Hepatocyte (in vitro differentiated cells): Measurements from ENCODE around the gene PIGB. TPM values are rescaled to one million over a fixed set of nuclear protein-coding genes. Genes with fewer than 3 reads are reported as not detected.

Experiments used
- DNase-seq: peaks from one replicate; pipeline ENCODE4 v3.0.0-alpha.2; 2016; ENCODE audit warnings: low spot score
- H2AFZ ChIP-seq: fragments of 200-600 bp; sonication (generic); 2 replicates; pipeline ENCODE4 v1.6.0; 2016; ENCODE audit warnings: antibody characterized with exemption, mild to moderate bottlenecking
- H3K27ac ChIP-seq: fragments of 200-600 bp; sonication (generic); 2 replicates; pipeline ENCODE4 v1.5.1; 2016; ENCODE audit warnings: mild to moderate bottlenecking
- H3K27me3 ChIP-seq: fragments of 200-600 bp; sonication (generic); 2 replicates; pipeline ENCODE4 v1.6.1; 2016
- H3K36me3 ChIP-seq: fragments of 200-600 bp; sonication (generic); replicated peaks from 2 replicates; pipeline ENCODE4 v1.5.1; 2016; ENCODE audit warnings: low read depth; ENCODE audit not compliant: insufficient read depth
- H3K4me1 ChIP-seq: fragments of 200-600 bp; sonication (generic); 2 replicates; pipeline ENCODE4 v1.5.1; 2016; ENCODE audit warnings: mild to moderate bottlenecking, moderate library complexity; ENCODE audit not compliant: insufficient read depth
- H3K4me2 ChIP-seq: fragments of 200-600 bp; sonication (generic); 2 replicates; pipeline ENCODE4 v1.6.0; 2016
- H3K4me3 ChIP-seq: fragments of 200-600 bp; sonication (generic); 2 replicates; pipeline ENCODE4 v1.5.1; 2016; ENCODE audit warnings: mild to moderate bottlenecking
- H3K79me2 ChIP-seq: fragments of 200-600 bp; sonication (generic); 2 replicates; pipeline ENCODE4 v1.6.0; 2017; ENCODE audit warnings: mild to moderate bottlenecking
- H3K9me2 ChIP-seq: fragments of 200-600 bp; sonication (generic); replicated peaks from 2 replicates; pipeline ENCODE4 v1.6.0; 2017; ENCODE audit warnings: mild to moderate bottlenecking; ENCODE audit not compliant: insufficient read depth
- H3K9me3 ChIP-seq: fragments of 200-600 bp; sonication (generic); 2 replicates; pipeline ENCODE4 v1.5.1; 2016; ENCODE audit warnings: low read depth, mild to moderate bottlenecking
- H4K20me1 ChIP-seq: fragments of 200-600 bp; sonication (generic); 2 replicates; pipeline ENCODE4 v1.6.0; 2016; ENCODE audit warnings: mild to moderate bottlenecking; ENCODE audit not compliant: insufficient read depth, poor library complexity, severe bottlenecking
- CTCF ChIP-seq: fragments of 200-600 bp; sonication (generic); IDR thresholded peaks from 2 replicates; pipeline ENCODE4 v1.5.1; 2016; ENCODE audit warnings: antibody characterized with exemption, mild to moderate bottlenecking; ENCODE audit not compliant: poor library complexity
- EZH2 ChIP-seq: fragments of 200-600 bp; sonication (generic); IDR thresholded peaks from 2 replicates; pipeline ENCODE4 v1.6.1; 2016; ENCODE audit warnings: antibody characterized with exemption, mild to moderate bottlenecking, borderline replicate concordance
- EZH2phosphoT487 ChIP-seq: fragments of 200-600 bp; sonication (generic); IDR thresholded peaks from one replicate; pipeline ENCODE4 v1.6.1; 2018; ENCODE audit warnings: antibody characterized with exemption, mild to moderate bottlenecking, low read depth, moderate library complexity; ENCODE audit not compliant: unreplicated experiment, severe bottlenecking
- WGBS: methylation state at CpG from one replicate; pipeline ENCODE4 v1.1.6; 2016; ENCODE audit warnings: low lambda C conversion rate; ENCODE audit errors: missing lambda C conversion rate; 5-methylcytosine and 5-hydroxymethylcytosine counted together
- polyA plus RNA-seq: library from polyadenylated mRNA; unstranded; fragments of >200 nt; fragmentation: Nextera tagmentation; extraction: Ambion mirVana; gene quantifications from 2 replicates; pipeline ENCODE4 v1.2.1, GENCODE V29; 2016
- total RNA-seq: library from RNA; depleted of rRNA; stranded (reverse); fragments of >200 nt; gene quantifications from 2 replicates; pipeline ENCODE4 v1.2.3, GENCODE V29; 2014

The PIGB gene
- total and polyA plus RNA-seq, 2 experiments from 2014 or later: 12.1 to 13.5 TPM

GRCh38 chr15:55334997-55335396 lies 16.0 kb downstream of the PIGB start:
- no peaks in the 10 kb centered on the region for H3K36me3 ChIP-seq
- whole genome bisulfite sequencing: 97% methylated on average over 1 of the region's 1 CpG
- no peaks in the 10 kb centered on the region for H4K20me1 ChIP-seq
- H2AFZ ChIP-seq: no peak overlapping the region
- H3K9me3 ChIP-seq: no peaks in the 10 kb centered on the region
- H3K4me3 ChIP-seq: no peak overlapping the region
- TF ChIP-seq EZH2phosphoT487: no peak
- no peak overlapping the region for H3K4me2 ChIP-seq
- H3K9me2 ChIP-seq: no peaks in the 10 kb centered on the region
- H3K79me2 ChIP-seq: no peaks in the 10 kb centered on the region
- no peaks in the 10 kb centered on the region for H3K4me1 ChIP-seq
- DNase-seq: no peak
- H3K27me3 ChIP-seq: no peaks in the 10 kb centered on the region
- H3K27ac ChIP-seq: no peak overlapping the region

- H4K20me1 ChIP-seq: no peaks in the 10 kb centered on the region
- 100% methylated on average over 1 of the region's 1 CpG for WGBS
- no peaks in the 10 kb centered on the region for H3K79me2 ChIP-seq
- no peak for DNase-seq
- H3K9me3 ChIP-seq: no peaks in the 10 kb centered on the region
- no peak overlapping the region for H3K27ac ChIP-seq
- H3K4me3 ChIP-seq: no peak overlapping the region
- H3K27me3 ChIP-seq: no peaks in the 10 kb centered on the region
- no peak overlapping the region for H2AFZ ChIP-seq
- no peak overlapping the region for H3K4me2 ChIP-seq
- H3K9me2 ChIP-seq: no peaks in the 10 kb centered on the region
- TF ChIP-seq CTCF (no peak), EZH2 (no peak), EZH2phosphoT487 (no peak)
- no peaks in the 10 kb centered on the region for H3K4me1 ChIP-seq
- H3K36me3 ChIP-seq: no peaks in the 10 kb centered on the region
These were observed 18.1 kb downstream of the PIGB start for GRCh38 chr15:55337160-55337559.

GRCh38 chr15:55343168-55343567 lies 24.1 kb downstream of the PIGB start:
- no peaks in the 10 kb centered on the region for H4K20me1 ChIP-seq
- 53% methylated on average over 2 of the region's 2 CpGs for WGBS
- DNase-seq: no peak
- TF ChIP-seq CTCF (no peak), EZH2phosphoT487 (no peak), EZH2 (no peak)
- H3K9me3 ChIP-seq: no peaks in the 10 kb centered on the region
- H3K27ac ChIP-seq: peak overlapping the region; percentile 24
- no peaks in the 10 kb centered on the region for H3K9me2 ChIP-seq
- H3K36me3 ChIP-seq: no peaks in the 10 kb centered on the region
- H3K4me2 ChIP-seq: no peak overlapping the region
- H2AFZ ChIP-seq: no peak overlapping the region
- H3K4me3 ChIP-seq: no peak overlapping the region
- no peaks in the 10 kb centered on the region for H3K79me2 ChIP-seq
- no peaks in the 10 kb centered on the region for H3K4me1 ChIP-seq
- no peaks in the 10 kb centered on the region for H3K27me3 ChIP-seq

GRCh38 chr15:55344206-55344605 lies 25.2 kb downstream of the PIGB start:
- H3K9me2 ChIP-seq: no peaks in the 10 kb centered on the region
- H3K4me3 ChIP-seq: no peak overlapping the region
- H3K4me1 ChIP-seq: no peaks in the 10 kb centered on the region
- H3K79me2 ChIP-seq: no peaks in the 10 kb centered on the region
- H4K20me1 ChIP-seq: no peaks in the 10 kb centered on the region
- H3K36me3 ChIP-seq: no peaks in the 10 kb centered on the region
- H3K9me3 ChIP-seq: no peaks in the 10 kb centered on the region
- H3K27ac ChIP-seq: no peak overlapping the region
- DNase-seq: no peak
- TF ChIP-seq EZH2phosphoT487: no peak
- H3K4me2 ChIP-seq: no peak overlapping the region
- H2AFZ ChIP-seq: no peak overlapping the region
- 86% methylated on average over 2 of the region's 2 CpGs for WGBS
- no peaks in the 10 kb centered on the region for H3K27me3 ChIP-seq
